Osteoblast (primary cell): ENCODE results near the gene P2RX6. TPM values are rescaled to one million over a fixed set of nuclear protein-coding genes. Genes with fewer than 3 reads are reported as not detected.

ENCODE experiments used
- DNase-seq: peaks from one replicate; pipeline ENCODE4 v3.0.0; 2011; ENCODE audit warnings: low spot score, mixed read lengths; ENCODE audit not compliant: insufficient read length; ENCODE audit errors: missing footprints
- H2AFZ ChIP-seq: 2 replicates; pipeline ENCODE4 v1.6.0; 2011; ENCODE audit warnings: mild to moderate bottlenecking, low read length
- H3K27ac ChIP-seq: 2 replicates; pipeline ENCODE4 v1.5.1; 2011; ENCODE audit warnings: mild to moderate bottlenecking, low read depth, low read length, moderate library complexity
- H3K27me3 ChIP-seq: 2 replicates; pipeline ENCODE4 v1.6.0; 2012; ENCODE audit warnings: mild to moderate bottlenecking, control low read depth, inconsistent platforms, low read length, moderate library complexity; ENCODE audit not compliant: insufficient read depth
- H3K36me3 ChIP-seq: 2 replicates; pipeline ENCODE4 v1.5.1; 2011; ENCODE audit warnings: mild to moderate bottlenecking, low read length, control low read depth, moderate library complexity; ENCODE audit not compliant: insufficient read depth
- H3K4me1 ChIP-seq: 2 replicates; pipeline ENCODE4 v1.5.1; 2011; ENCODE audit warnings: mild to moderate bottlenecking, low read length, control low read depth, moderate library complexity; ENCODE audit not compliant: insufficient read depth
- H3K4me2 ChIP-seq: 2 replicates; pipeline ENCODE4 v1.6.0; 2011; ENCODE audit warnings: mild to moderate bottlenecking, low read length; ENCODE audit not compliant: insufficient read depth
- H3K4me3 ChIP-seq: fragments of 200-600 bp; sonication (generic); 3 replicates; pipeline ENCODE4 v1.5.1; 2012; ENCODE audit warnings: mild to moderate bottlenecking, low read length, inconsistent platforms; ENCODE audit not compliant: insufficient read depth
- H3K79me2 ChIP-seq: 2 replicates; pipeline ENCODE4 v1.6.0; 2012; ENCODE audit warnings: mild to moderate bottlenecking, low read length, control low read depth, inconsistent platforms; ENCODE audit not compliant: insufficient read depth
- H3K9me3 ChIP-seq: 2 replicates; pipeline ENCODE4 v1.5.1; 2011; ENCODE audit warnings: low read depth, low read length, control low read depth
- H4K20me1 ChIP-seq: 2 replicates; pipeline ENCODE4 v1.6.0; 2012; ENCODE audit warnings: mild to moderate bottlenecking, low read length, control low read depth; ENCODE audit not compliant: insufficient read depth
- total RNA-seq: library from RNA; depleted of rRNA; stranded (reverse); fragments of >200 nt; gene quantifications from 2 replicates; pipeline ENCODE4 v1.2.3, GENCODE V29; 2012
- TF ChIP-seq, protein P1 (sequence below): IDR thresholded peaks from 2 replicates; pipeline ENCODE4 v1.5.1; 2011; ENCODE audit warnings: mild to moderate bottlenecking, low read depth, low read length, moderate library complexity; ENCODE audit errors: extremely low read depth

Gene P2RX6
- total RNA-seq, 1 donor: 5.1 TPM

DNA sequence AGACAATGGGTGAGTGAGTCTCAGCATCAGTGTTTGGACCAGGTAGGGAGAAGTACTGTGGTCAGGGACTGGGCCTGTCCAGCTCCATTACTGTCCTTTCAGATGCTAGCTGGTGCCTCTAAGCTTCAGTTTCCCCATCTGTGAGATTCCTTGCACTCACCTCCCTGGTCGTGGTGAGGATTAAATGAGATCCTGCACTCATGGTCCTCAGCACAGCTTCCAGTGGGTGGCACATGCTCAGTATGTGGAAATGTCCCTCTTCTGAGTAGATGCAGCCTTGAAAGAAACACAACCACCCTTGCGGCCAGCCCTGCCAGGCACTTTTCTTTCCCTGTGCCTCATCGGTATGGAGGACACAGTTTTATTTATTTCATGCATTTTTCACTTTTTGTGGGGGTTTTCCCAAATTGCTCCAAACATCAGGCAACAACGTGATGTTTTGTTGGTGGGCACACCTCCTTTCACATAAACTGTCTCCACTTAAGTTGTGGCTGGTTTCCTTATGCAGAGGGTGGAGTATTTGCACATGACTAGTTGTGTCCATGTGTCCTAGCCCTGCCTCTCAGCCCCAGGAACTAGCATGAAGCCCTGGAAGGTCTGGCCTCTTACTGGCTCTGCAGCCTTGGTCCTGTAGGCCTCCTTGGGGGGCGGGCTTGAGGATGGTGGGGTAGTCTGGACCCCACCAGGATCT lies 31.7 kb upstream of the P2RX6 start:
- Histone ChIP-seq H3K27ac (peak overlapping the region; percentile 85), H3K79me2 (peaks cover 34% of the 10 kb centered on the region), H2AFZ (peak overlapping the region; percentile 51), H4K20me1 (peaks cover 6% of the 10 kb centered on the region), H3K9me3 (peaks cover 7% of the 10 kb centered on the region), H3K4me2 (peak overlapping the region; percentile 97), H3K36me3 (peaks cover 29% of the 10 kb centered on the region), H3K27me3 (no peaks in the 10 kb centered on the region), H3K4me1 (peaks cover 30% of the 10 kb centered on the region), H3K4me3 (peak overlapping the region; percentile 99)
- DNase-seq: no peak
- TF ChIP-seq, protein P1, sequence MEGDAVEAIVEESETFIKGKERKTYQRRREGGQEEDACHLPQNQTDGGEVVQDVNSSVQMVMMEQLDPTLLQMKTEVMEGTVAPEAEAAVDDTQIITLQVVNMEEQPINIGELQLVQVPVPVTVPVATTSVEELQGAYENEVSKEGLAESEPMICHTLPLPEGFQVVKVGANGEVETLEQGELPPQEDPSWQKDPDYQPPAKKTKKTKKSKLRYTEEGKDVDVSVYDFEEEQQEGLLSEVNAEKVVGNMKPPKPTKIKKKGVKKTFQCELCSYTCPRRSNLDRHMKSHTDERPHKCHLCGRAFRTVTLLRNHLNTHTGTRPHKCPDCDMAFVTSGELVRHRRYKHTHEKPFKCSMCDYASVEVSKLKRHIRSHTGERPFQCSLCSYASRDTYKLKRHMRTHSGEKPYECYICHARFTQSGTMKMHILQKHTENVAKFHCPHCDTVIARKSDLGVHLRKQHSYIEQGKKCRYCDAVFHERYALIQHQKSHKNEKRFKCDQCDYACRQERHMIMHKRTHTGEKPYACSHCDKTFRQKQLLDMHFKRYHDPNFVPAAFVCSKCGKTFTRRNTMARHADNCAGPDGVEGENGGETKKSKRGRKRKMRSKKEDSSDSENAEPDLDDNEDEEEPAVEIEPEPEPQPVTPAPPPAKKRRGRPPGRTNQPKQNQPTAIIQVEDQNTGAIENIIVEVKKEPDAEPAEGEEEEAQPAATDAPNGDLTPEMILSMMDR: no peak

GRCh38 chr22:20985720-20986119 lies 29.2 kb upstream of the P2RX6 start:
- no peak overlapping the region for H3K4me3 ChIP-seq
- TF ChIP-seq, protein P1: no peak
- H3K36me3 ChIP-seq: peaks cover 38% of the 10 kb centered on the region
- no peak for DNase-seq
- peaks cover 6% of the 10 kb centered on the region for H4K20me1 ChIP-seq
- H3K27me3 ChIP-seq: no peaks in the 10 kb centered on the region
- no peaks in the 10 kb centered on the region for H3K9me3 ChIP-seq
- H3K4me2 ChIP-seq: no peak overlapping the region
- no peak overlapping the region for H3K27ac ChIP-seq
- peaks cover 20% of the 10 kb centered on the region for H3K4me1 ChIP-seq
- no peak overlapping the region for H2AFZ ChIP-seq
- H3K79me2 ChIP-seq: peaks cover 34% of the 10 kb centered on the region

DNA sequence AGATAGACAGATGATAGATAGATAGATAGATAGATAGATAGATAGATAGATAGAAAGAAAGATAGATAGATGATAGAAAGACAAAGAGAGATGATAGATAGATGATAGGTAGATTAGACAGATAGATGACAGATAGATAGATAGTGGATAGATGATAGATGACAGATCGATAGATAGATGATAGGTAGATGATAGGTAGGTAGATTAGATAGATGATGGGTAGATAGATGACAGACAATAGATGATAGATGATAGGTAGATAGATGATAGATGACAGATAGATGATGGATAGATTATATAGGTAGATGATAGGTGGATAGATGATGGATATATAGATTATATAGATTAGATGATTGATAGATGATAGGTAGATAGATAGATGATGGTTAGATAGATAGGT lies 28.6 kb upstream of the P2RX6 start:
- Histone ChIP-seq H3K4me2 (no peak overlapping the region), H3K4me3 (no peak overlapping the region), H4K20me1 (peaks cover 6% of the 10 kb centered on the region), H3K9me3 (no peaks in the 10 kb centered on the region), H3K36me3 (peaks cover 44% of the 10 kb centered on the region), H3K4me1 (peaks cover 17% of the 10 kb centered on the region), H2AFZ (no peak overlapping the region), H3K27ac (no peak overlapping the region), H3K27me3 (no peaks in the 10 kb centered on the region), H3K79me2 (peaks cover 34% of the 10 kb centered on the region)
- DNase-seq: no peak
- TF ChIP-seq, protein P1: no peak

DNA sequence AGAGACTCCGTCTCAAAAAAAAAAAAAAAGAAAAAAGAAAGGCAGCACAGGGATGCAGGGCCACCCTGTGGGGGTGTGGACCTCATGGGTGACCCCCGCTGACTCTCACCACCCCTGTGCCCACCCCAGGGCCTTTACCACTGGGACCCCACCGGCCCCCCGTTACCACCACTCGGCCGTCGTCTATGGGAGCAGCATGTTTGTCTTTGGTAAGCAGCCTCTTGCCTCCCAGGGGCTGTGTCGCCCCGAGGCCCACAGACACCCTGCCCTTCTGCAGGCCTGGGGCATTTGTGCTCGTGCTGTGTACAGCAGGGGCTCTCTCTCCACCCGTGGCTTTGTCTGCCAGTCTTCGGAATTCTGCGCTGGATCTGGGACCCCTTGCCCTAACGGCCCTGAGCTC lies 27.6 kb upstream of the P2RX6 start:
- Histone ChIP-seq H2AFZ (no peak overlapping the region), H3K4me3 (no peak overlapping the region), H4K20me1 (peaks cover 6% of the 10 kb centered on the region), H3K27ac (no peak overlapping the region), H3K4me1 (peaks cover 13% of the 10 kb centered on the region), H3K4me2 (no peak overlapping the region), H3K27me3 (no peaks in the 10 kb centered on the region), H3K36me3 (peaks cover 53% of the 10 kb centered on the region), H3K79me2 (peaks cover 29% of the 10 kb centered on the region), H3K9me3 (no peaks in the 10 kb centered on the region)
- TF ChIP-seq, protein P1: no peak
- DNase-seq: no peak
